HG02885 (cell line): ENCODE data around the gene TIMM10B.
A peak's percentile ranks its signal among the peaks of the same experiment; 100 is the strongest.

ENCODE experiments used
- ATAC-seq: cut with Tn5 transposase; IDR thresholded peaks from one replicate; pipeline ENCODE4 v1.9.1; 2021; ENCODE audit warnings: mild to moderate bottlenecking; ENCODE audit not compliant: unreplicated experiment, poor library complexity

TIMM10B gene

GRCh38 chr11:6481012-6481923 is at the start of gene TIMM10B, which contains the start of gene ARFIP2:
Gene TIMM10B (plus strand): TSS chr11:6481501. CDS start chr11:6481517, 16 bp downstream.
Gene ARFIP2 (minus strand): TSS chr11:6481331. CDS start chr11:6480421, 910 bp downstream.
- ATAC-seq, result peak; percentile 99

- no peak for ATAC-seq
Measured at GRCh38 chr11:6431861-6432260, 49.4 kb upstream of the TIMM10B start.

GRCh38 chr11:6433998-6434660 is 47.2 kb upstream of the TIMM10B start:
- peak; percentile 38 for ATAC-seq

- ATAC-seq, result no peak
Measured at GRCh38 chr11:6437423-6437822, 43.9 kb upstream of the TIMM10B start.

- no peak for ATAC-seq
Measured at GRCh38 chr11:6437993-6438392, 43.3 kb upstream of the TIMM10B start.

GRCh38 chr11:6438979-6439571 is 42.2 kb upstream of the TIMM10B start:
- no peak for ATAC-seq

GRCh38 chr11:6440906-6441358 is 40.4 kb upstream of the TIMM10B start, which contains the start of gene HPX:
Gene HPX (minus strand): TSS chr11:6440987. CDS start chr11:6440963, 24 bp downstream.
- no peak for ATAC-seq

GRCh38 chr11:6442441-6442840 is 38.9 kb upstream of the TIMM10B start:
- no peak for ATAC-seq

GRCh38 chr11:6443269-6444003 is 37.9 kb upstream of the TIMM10B start:
- ATAC-seq, result peak; percentile 91

- ATAC-seq, result no peak
Measured at GRCh38 chr11:6448574-6448973, 32.7 kb upstream of the TIMM10B start.

GRCh38 chr11:6452219-6452618 is 29.1 kb upstream of the TIMM10B start:
- ATAC-seq, result no peak

GRCh38 chr11:6453152-6453551 is 28.1 kb upstream of the TIMM10B start:
- no peak for ATAC-seq

GRCh38 chr11:6455070-6455469 is 26.2 kb upstream of the TIMM10B start:
- ATAC-seq, result no peak

- ATAC-seq, result no peak
Measured at GRCh38 chr11:6456361-6457073, 24.8 kb upstream of the TIMM10B start.

- no peak for ATAC-seq
Measured at GRCh38 chr11:6457581-6458320, 23.6 kb upstream of the TIMM10B start.

GRCh38 chr11:6458352-6459098 is 22.8 kb upstream of the TIMM10B start:
- ATAC-seq, result no peak

GRCh38 chr11:6459099-6459450 is 22.2 kb upstream of the TIMM10B start:
- ATAC-seq, result no peak
